Parathyroid adenoma (tissue), 2 donors: ENCODE results near the gene PLA2G7.

ENCODE experiments used
- H2AFZ ChIP-seq: fragments of 300-600 bp; sonication (generic); one replicate; pipeline ENCODE4 v1.7.0; 2017; ENCODE audit warnings: antibody characterized with exemption, mild to moderate bottlenecking
- H3K27ac ChIP-seq: fragments of 300-600 bp; sonication (generic); one replicate; pipeline ENCODE4 v1.7.0; 2017
- H3K27me3 ChIP-seq: fragments of 300-600 bp; sonication (generic); one replicate; pipeline ENCODE4 v1.7.0; 2017; ENCODE audit warnings: low read length; ENCODE audit not compliant: control insufficient read depth, insufficient read depth
- H3K36me3 ChIP-seq: fragments of 300-600 bp; sonication (generic); one replicate; pipeline ENCODE4 v1.7.0; 2017; ENCODE audit warnings: low read length; ENCODE audit not compliant: control insufficient read depth, insufficient read depth
- H3K4me1 ChIP-seq: fragments of 300-600 bp; sonication (generic); one replicate; pipeline ENCODE4 v1.7.0; 2017; ENCODE audit warnings: control low read depth
- H3K4me2 ChIP-seq: fragments of 300-600 bp; sonication (generic); one replicate; pipeline ENCODE4 v1.7.0; 2017; ENCODE audit warnings: low read length
- H3K4me3 ChIP-seq: fragments of 300-600 bp; sonication (generic); one replicate; pipeline ENCODE4 v1.7.0; 2017; ENCODE audit warnings: low read depth, low read length
- H3K79me2 ChIP-seq: fragments of 300-600 bp; sonication (generic); one replicate; pipeline ENCODE4 v1.7.0; 2017; ENCODE audit warnings: control low read depth
- H3K9ac ChIP-seq: fragments of 300-600 bp; sonication (generic); one replicate; pipeline ENCODE4 v1.7.0; 2017; ENCODE audit warnings: mild to moderate bottlenecking
- H3K9me3 ChIP-seq: fragments of 300-600 bp; sonication (generic); one replicate; pipeline ENCODE4 v1.7.0; 2017; ENCODE audit warnings: low read length; ENCODE audit not compliant: control insufficient read depth
- TF ChIP-seq, protein P1 (sequence below): fragments of 300-600 bp; sonication (generic); IDR thresholded peaks from one replicate; pipeline ENCODE4 v1.7.0; 2017; ENCODE audit warnings: antibody characterized with exemption, mild to moderate bottlenecking
- donor health status: primary hyperparathyroidism.

Gene PLA2G7

GRCh38 chr6:46757214-46757596, 22.0 kb upstream of the PLA2G7 start:
- TF ChIP-seq, protein P1, sequence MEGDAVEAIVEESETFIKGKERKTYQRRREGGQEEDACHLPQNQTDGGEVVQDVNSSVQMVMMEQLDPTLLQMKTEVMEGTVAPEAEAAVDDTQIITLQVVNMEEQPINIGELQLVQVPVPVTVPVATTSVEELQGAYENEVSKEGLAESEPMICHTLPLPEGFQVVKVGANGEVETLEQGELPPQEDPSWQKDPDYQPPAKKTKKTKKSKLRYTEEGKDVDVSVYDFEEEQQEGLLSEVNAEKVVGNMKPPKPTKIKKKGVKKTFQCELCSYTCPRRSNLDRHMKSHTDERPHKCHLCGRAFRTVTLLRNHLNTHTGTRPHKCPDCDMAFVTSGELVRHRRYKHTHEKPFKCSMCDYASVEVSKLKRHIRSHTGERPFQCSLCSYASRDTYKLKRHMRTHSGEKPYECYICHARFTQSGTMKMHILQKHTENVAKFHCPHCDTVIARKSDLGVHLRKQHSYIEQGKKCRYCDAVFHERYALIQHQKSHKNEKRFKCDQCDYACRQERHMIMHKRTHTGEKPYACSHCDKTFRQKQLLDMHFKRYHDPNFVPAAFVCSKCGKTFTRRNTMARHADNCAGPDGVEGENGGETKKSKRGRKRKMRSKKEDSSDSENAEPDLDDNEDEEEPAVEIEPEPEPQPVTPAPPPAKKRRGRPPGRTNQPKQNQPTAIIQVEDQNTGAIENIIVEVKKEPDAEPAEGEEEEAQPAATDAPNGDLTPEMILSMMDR = no peak
- no peaks in the 10 kb centered on the region for H3K9me3 ChIP-seq
- no peak overlapping the region for H3K4me2 ChIP-seq
- no peak overlapping the region for H3K9ac ChIP-seq
- no peaks in the 10 kb centered on the region for H3K27me3 ChIP-seq
- no peaks in the 10 kb centered on the region for H3K36me3 ChIP-seq
- no peak overlapping the region for H3K4me3 ChIP-seq
- peak overlapping the region; percentile 57 for H2AFZ ChIP-seq
- H3K79me2 ChIP-seq = no peaks in the 10 kb centered on the region
- peaks cover 11% of the 10 kb centered on the region for H3K4me1 ChIP-seq
- H3K27ac ChIP-seq = no peak overlapping the region

DNA sequence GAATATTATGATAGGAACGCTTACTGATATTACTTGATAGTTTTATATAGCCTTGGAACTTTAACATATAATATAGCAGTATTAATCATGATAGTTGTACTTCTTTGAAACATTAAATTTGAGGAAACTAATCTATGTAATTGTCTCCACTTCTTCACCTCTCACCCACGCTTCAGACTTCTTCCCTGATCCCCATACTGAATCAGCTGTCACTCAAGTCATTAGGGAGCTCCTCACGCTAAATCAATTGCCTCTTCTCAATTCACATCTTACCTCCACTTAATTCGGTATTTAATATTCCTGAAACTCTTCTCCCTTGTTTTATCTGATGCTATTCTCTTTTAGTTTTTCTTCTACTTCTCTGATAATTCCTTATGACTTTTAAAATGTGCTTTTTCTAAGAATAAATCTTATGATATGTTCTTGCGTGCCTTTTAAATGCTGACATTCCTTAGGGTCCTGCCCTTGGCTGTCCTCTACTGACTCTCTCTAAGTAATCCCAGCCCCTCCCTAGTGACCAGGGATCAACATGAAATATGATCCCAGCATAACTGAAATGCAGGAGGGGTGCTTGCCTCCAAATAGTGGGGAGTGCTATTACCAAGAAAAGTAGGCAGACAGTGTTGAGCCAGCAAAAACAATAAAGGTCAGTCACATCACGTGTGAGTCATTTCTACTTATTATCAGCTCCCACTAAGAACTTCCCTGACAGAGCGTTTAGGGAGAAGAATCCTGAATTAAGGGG, 21.5 kb upstream of the PLA2G7 start:
- no peak overlapping the region for H3K27ac ChIP-seq
- peak overlapping the region; percentile 57 for H2AFZ ChIP-seq
- H3K4me2 ChIP-seq = peak overlapping the region; percentile 8
- H3K4me1 ChIP-seq = peaks cover 11% of the 10 kb centered on the region
- H3K9ac ChIP-seq = no peak overlapping the region
- no peaks in the 10 kb centered on the region for H3K36me3 ChIP-seq
- TF ChIP-seq, protein P1 = no peak
- no peaks in the 10 kb centered on the region for H3K79me2 ChIP-seq
- no peak overlapping the region for H3K4me3 ChIP-seq
- H3K27me3 ChIP-seq = no peaks in the 10 kb centered on the region
- H3K9me3 ChIP-seq = no peaks in the 10 kb centered on the region

DNA sequence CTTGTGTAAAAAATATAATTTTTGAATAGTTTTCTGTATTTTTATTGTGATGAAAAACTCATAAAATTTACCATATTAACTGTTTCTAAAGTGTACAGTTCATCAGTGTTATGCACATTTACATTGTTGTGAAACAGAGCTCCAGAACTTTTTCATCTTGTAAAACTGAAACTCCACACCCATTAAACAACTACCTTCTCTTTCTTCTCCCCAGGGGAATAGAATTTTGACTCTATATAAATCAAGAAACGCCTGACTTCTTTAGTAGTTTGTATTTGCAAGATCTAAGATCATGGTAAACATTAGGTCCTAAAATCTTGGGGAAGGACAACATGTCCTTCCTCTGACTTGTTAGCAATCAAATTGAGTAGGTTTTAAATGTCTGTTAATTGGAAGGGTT, 20.7 kb upstream of the PLA2G7 start:
- no peak overlapping the region for H2AFZ ChIP-seq
- no peaks in the 10 kb centered on the region for H3K36me3 ChIP-seq
- no peak overlapping the region for H3K9ac ChIP-seq
- H3K27me3 ChIP-seq = no peaks in the 10 kb centered on the region
- H3K4me2 ChIP-seq = no peak overlapping the region
- TF ChIP-seq, protein P1 = no peak
- no peak overlapping the region for H3K4me3 ChIP-seq
- H3K9me3 ChIP-seq = no peaks in the 10 kb centered on the region
- no peak overlapping the region for H3K27ac ChIP-seq
- H3K4me1 ChIP-seq = peaks cover 11% of the 10 kb centered on the region
- H3K79me2 ChIP-seq = no peaks in the 10 kb centered on the region

- Histone ChIP-seq H3K4me1 (peaks cover under 1% of the 10 kb centered on the region), H3K4me3 (no peak overlapping the region), H3K9me3 (no peaks in the 10 kb centered on the region), H2AFZ (no peak overlapping the region), H3K79me2 (no peaks in the 10 kb centered on the region), H3K4me2 (no peak overlapping the region), H3K27ac (no peak overlapping the region), H3K9ac (no peak overlapping the region), H3K27me3 (no peaks in the 10 kb centered on the region), H3K36me3 (no peaks in the 10 kb centered on the region)
- TF ChIP-seq, protein P1 = no peak
These were observed 16.5 kb upstream of the PLA2G7 start for GRCh38 chr6:46751658-46752057.

- no peaks in the 10 kb centered on the region for H3K4me1 ChIP-seq
- no peaks in the 10 kb centered on the region for H3K27me3 ChIP-seq
- H3K36me3 ChIP-seq = no peaks in the 10 kb centered on the region
- H3K79me2 ChIP-seq = no peaks in the 10 kb centered on the region
- TF ChIP-seq, protein P1 = no peak
- no peak overlapping the region for H3K4me3 ChIP-seq
- H3K9me3 ChIP-seq = no peaks in the 10 kb centered on the region
- H3K27ac ChIP-seq = no peak overlapping the region
- H3K9ac ChIP-seq = no peak overlapping the region
- no peak overlapping the region for H3K4me2 ChIP-seq
- no peak overlapping the region for H2AFZ ChIP-seq
These were observed 14.6 kb upstream of the PLA2G7 start for GRCh38 chr6:46749731-46750130.
